ENCODE results near the gene SHISA5. TPM values are rescaled to one million over a fixed set of nuclear protein-coding genes. Genes with fewer than 3 reads are reported as not detected.
A peak's percentile ranks its signal among the peaks of the same experiment; 100 is the strongest.

Gene SHISA5
- total RNA-seq, 3 donors from 2014 or later (not counting 1 experiment from before 2014, with no cell fraction given), result 211 to 237 (median 218) TPM

DNA sequence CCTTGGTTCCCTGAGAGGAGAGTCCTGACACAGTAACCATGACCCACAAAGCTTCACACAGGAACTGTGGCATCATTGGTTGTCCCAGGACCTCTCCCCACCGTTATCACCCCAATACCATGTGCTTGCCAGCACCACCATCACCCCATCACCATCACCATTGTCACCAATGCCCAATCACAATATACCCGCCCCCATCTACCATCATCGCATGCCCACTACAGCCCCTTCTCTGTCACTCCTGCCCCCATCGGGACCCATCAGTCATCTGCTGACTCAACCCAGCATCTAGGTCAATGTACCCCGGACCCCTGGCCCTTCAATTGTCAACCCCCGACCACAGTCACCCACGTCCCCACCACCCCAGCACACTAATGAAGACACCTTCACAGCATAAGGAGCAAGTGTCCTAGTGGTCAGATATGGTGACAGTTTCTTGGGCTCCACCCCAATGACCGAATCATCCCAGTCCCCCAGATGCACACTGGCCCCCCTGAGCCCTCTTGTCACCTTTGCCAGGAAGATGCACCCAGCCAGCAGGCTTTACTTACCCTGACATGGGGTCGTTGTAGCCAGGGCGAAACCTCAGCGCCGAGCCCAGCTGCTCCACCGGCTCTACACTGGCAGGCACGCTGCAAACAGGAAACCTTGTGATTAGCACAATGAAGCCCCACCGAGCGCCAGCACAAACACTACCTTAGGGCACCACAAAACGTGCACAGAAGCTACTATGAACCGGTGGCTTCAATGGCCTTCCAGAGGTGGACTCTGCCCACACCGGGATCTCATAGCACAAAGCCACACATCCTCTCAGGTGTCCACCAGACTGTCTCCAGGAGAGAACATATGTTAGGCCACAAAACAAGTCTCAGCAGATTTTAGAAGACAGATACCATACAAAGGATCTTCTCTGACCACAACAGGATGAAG, 25.1 kb downstream of the SHISA5 start:
- Mint-ChIP-seq H3K36me3 (no peaks in the 10 kb centered on the region), H3K4me3 (peak overlapping the region; percentile 81), H3K27ac (peak overlapping the region; percentile 96 to 97), H3K4me1 (peaks cover 35 to 37% of the 10 kb centered on the region in 2 donors), H3K27me3 (ENCODE audit: low read depth in 2 of 2) (no peaks in the 10 kb centered on the region), H3K9me3 (no peaks in the 10 kb centered on the region)
- peak; percentile 64 to 81 for DNase-seq
- no peaks in the 10 kb centered on the region for H3K36me3 ChIP-seq (ENCODE audit: control insufficient read depth, insufficient read depth, low read length)
- H3K4me1 ChIP-seq (ENCODE audit: control insufficient read depth, insufficient read depth, low read length), result peaks cover 33% of the 10 kb centered on the region
- TF ChIP-seq, protein P1, sequence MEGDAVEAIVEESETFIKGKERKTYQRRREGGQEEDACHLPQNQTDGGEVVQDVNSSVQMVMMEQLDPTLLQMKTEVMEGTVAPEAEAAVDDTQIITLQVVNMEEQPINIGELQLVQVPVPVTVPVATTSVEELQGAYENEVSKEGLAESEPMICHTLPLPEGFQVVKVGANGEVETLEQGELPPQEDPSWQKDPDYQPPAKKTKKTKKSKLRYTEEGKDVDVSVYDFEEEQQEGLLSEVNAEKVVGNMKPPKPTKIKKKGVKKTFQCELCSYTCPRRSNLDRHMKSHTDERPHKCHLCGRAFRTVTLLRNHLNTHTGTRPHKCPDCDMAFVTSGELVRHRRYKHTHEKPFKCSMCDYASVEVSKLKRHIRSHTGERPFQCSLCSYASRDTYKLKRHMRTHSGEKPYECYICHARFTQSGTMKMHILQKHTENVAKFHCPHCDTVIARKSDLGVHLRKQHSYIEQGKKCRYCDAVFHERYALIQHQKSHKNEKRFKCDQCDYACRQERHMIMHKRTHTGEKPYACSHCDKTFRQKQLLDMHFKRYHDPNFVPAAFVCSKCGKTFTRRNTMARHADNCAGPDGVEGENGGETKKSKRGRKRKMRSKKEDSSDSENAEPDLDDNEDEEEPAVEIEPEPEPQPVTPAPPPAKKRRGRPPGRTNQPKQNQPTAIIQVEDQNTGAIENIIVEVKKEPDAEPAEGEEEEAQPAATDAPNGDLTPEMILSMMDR (IDR thresholded peaks at IDR 0.05), result no peak
- ATAC-seq, result peak; percentile 72 to 87 (median 81)
- intact Hi-C loops (cut with micrococcal nuclease), result loop anchor here (1.0 to 2.0 kb wide), 2 partner anchors 39 to 78 kb away; partner anchors contain the start of genes CCDC51, PFKFB4 and TMA7
- 13% methylated on average over 19 of the region's 19 CpGs for WGBS (ENCODE audit: insufficient coverage)
- H3K4me3 ChIP-seq (ENCODE audit: low read length), result peak overlapping the region; percentile 24
- H3K27me3 ChIP-seq (ENCODE audit: control insufficient read depth, insufficient read depth, low read length), result no peaks in the 10 kb centered on the region
- H3K27ac ChIP-seq (ENCODE audit: low read length), result peak overlapping the region; percentile 86
- H3K9me3 ChIP-seq (ENCODE audit: control insufficient read depth, insufficient read depth, low read length), result no peaks in the 10 kb centered on the region

DNA sequence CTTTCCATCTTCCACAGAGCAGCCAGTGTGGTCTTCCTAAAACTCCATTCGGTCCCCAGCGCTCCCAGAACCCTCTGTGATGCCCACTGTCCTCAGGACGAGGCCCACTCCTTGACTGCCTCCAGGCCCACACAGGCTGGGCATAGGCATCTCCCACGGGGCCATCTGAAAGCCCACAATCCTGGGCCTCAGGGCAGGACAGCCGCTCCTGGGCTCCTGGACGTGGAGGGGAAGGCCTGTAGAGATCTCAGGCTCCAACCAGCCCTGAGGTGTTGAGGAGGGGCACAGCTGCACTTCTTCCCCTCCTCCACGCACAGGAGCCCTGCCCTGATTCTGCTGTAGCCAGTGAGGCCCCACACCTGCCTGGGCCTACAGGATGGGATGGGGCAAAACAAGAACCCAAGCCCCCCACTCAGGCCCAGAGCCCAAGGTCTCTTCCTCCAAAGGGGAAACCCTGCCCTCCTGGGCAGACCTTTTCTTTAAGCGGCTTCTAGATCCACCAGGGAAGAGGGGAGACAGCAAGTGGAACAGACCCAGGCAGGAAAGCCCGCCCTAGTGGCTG, 25.9 kb downstream of the SHISA5 start:
- Histone ChIP-seq H3K9me3 (ENCODE audit: control insufficient read depth, insufficient read depth, low read length) (no peaks in the 10 kb centered on the region), H3K4me1 (ENCODE audit: control insufficient read depth, insufficient read depth, low read length) (peaks cover 40% of the 10 kb centered on the region), H3K27me3 (ENCODE audit: control insufficient read depth, insufficient read depth, low read length) (no peaks in the 10 kb centered on the region), H3K4me3 (ENCODE audit: low read length) (peak overlapping the region; percentile 24), H3K27ac (ENCODE audit: low read length) (peak overlapping the region; percentile 86), H3K36me3 (ENCODE audit: control insufficient read depth, insufficient read depth, low read length) (no peaks in the 10 kb centered on the region)
- Mint-ChIP-seq H3K4me3 (peak overlapping the region; percentile 81), H3K27me3 (ENCODE audit: low read depth in 2 of 2) (no peaks in the 10 kb centered on the region), H3K36me3 (no peaks in the 10 kb centered on the region), H3K4me1 (peaks cover 42 to 44% of the 10 kb centered on the region in 2 donors), H3K27ac (peak overlapping the region; percentile 96 to 97), H3K9me3 (no peaks in the 10 kb centered on the region)
- intact Hi-C loops (cut with micrococcal nuclease), result loop anchor here (2.0 kb wide), 1 partner anchor 79 kb away; the partner anchor contains the start of gene PFKFB4
- no peak for ATAC-seq
- TF ChIP-seq, protein P1 (IDR thresholded peaks at IDR 0.05), result no peak
- WGBS (ENCODE audit: insufficient coverage), result 79% methylated on average over 8 of the region's 9 CpGs
- no peak for DNase-seq

DNA sequence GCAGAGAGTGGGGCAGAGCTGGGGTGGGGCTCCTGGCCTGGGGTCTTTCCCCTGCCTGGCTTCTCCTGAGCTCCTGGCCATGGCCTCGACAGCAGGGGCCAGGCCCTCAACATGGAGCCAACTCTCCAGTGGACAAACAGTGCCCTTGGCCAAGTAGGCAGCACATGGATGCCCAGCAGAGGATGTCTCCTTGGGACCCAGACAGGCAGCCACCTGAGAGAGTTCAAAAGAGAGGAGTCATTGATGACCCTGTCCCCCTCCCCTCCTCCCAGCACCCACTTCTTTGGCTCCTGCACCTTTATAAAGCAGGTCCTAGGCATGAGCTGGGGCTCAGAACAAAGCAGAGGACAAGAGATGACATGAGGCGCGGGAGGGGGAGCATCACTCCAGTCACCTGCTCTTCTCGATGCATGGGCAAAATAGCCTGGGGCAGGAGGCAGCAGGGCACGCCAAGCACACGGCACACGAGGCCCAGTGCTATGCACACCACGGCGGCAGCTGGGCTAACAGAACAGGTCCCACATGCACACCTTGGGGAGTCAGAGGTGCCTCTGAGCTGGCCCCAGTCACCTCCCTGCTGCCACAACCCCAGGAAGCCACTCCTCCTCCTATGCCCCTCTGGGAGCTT, 27.4 kb downstream of the SHISA5 start:
- no peak overlapping the region for H3K27ac ChIP-seq (ENCODE audit: low read length)
- peak overlapping the region; percentile 96 to 97 for H3K27ac Mint-ChIP-seq
- no peaks in the 10 kb centered on the region for H3K27me3 Mint-ChIP-seq (ENCODE audit: low read depth in 2 of 2)
- peaks cover 47 to 50% of the 10 kb centered on the region in 2 donors for H3K4me1 Mint-ChIP-seq
- 80% methylated on average over 9 of the region's 9 CpGs for WGBS (ENCODE audit: insufficient coverage)
- DNase-seq (no peak), ATAC-seq (no peak)
- H3K4me3 Mint-ChIP-seq, result no peak overlapping the region
- no peaks in the 10 kb centered on the region for H3K27me3 ChIP-seq (ENCODE audit: control insufficient read depth, insufficient read depth, low read length)
- no peaks in the 10 kb centered on the region for H3K36me3 ChIP-seq (ENCODE audit: control insufficient read depth, insufficient read depth, low read length)
- H3K4me1 ChIP-seq (ENCODE audit: control insufficient read depth, insufficient read depth, low read length), result peaks cover 51% of the 10 kb centered on the region
- TF ChIP-seq, protein P1 (IDR thresholded peaks at IDR 0.05), result no peak
- H3K36me3 Mint-ChIP-seq, result no peaks in the 10 kb centered on the region
- no peaks in the 10 kb centered on the region for H3K9me3 ChIP-seq (ENCODE audit: control insufficient read depth, insufficient read depth, low read length)
- intact Hi-C loops (cut with micrococcal nuclease), result no loop called here
- H3K4me3 ChIP-seq (ENCODE audit: low read length), result no peak overlapping the region
- no peaks in the 10 kb centered on the region for H3K9me3 Mint-ChIP-seq
